ENCODE measurements around the gene PRSS27.

GRCh38 chr16:2767140-2767731, 47.2 kb upstream of the PRSS27 start:
- no peak for TF ChIP-seq MZF1 (tag by site-specific recombination; IDR thresholded peaks at IDR 0.05; ENCODE audit: borderline replicate concordance)
- TF ChIP-seq ZNF791 (tag by site-specific recombination; IDR thresholded peaks at IDR 0.05) = no peak
- no peak for TF ChIP-seq ZNF10 (tag by site-specific recombination; IDR thresholded peaks at IDR 0.05)
- TF ChIP-seq ZBTB8A (tag by site-specific recombination; IDR thresholded peaks at IDR 0.05) = no peak
- TF ChIP-seq ZNF24 (tag by site-specific recombination; IDR thresholded peaks at IDR 0.05) = no peak
